K562 (cell line): Measurements from ENCODE around the gene SARS1. TPM values are rescaled to one million over a fixed set of nuclear protein-coding genes. Genes with fewer than 3 reads are reported as not detected.

Experiments
- ATAC-seq: fragments of 200-7000 bp; cut with Tn5 transposase; 3 replicates; pipeline ENCODE4 v1.9.1; 2020; ENCODE audit warnings: moderate library complexity
- BruUV-seq: library from RNA; stranded (reverse); fragments of 400-500 nt; replicated peaks from 2 replicates; lab custom pipeline; 2021; lab: Mats Ljungman, UMichigan
- CTCF ChIA-PET: fragments of 300-600 bp; formaldehyde crosslinking; extraction: SDS; loops from one replicate; lab custom pipeline; 2021; ENCODE audit warnings: low intra/inter-chr PET ratio; lab: Yijun Ruan, JAX
- POLR2A ChIA-PET: fragments of 300-600, 350-650 bp; sonication (Branson Sonifier 250); formaldehyde crosslinking; extraction: SDS; loops from one replicate; lab custom pipeline; 2021; ENCODE audit warnings: antibody characterized with exemption, inconsistent platforms; lab: Yijun Ruan, JAX
- DNase-seq, 4 experiments: peaks; one replicate each; pipeline versions ENCODE4 v3.0.0 to v3.0.0-alpha.2; 2011 to 2018; ENCODE audit warnings: low spot score in 3 of 4, mixed read lengths in 3 of 4; ENCODE audit errors: extremely low read depth in 1 of 4
- FAIRE-seq: peaks from 2 replicates; lab custom pipeline; 2011; peaks lifted over from hg19 to GRCh38; lab: Jason Lieb, UNC
- H2AFZ ChIP-seq: 2 replicates; pipeline ENCODE4 v1.6.0; 2011; ENCODE audit warnings: low read depth, low read length, control low read depth, inconsistent platforms
- H3K27ac ChIP-seq: fragments of 200-600 bp; 3 replicates; pipeline ENCODE4 v1.8.0; 2011; ENCODE audit warnings: low read depth, mild to moderate bottlenecking, control low read depth, inconsistent platforms, low read length, moderate library complexity, mixed read lengths; ENCODE audit errors: extremely low read depth
- H3K27me3 ChIP-seq, 2 experiments: fragments of 300-600 bp in 1 of 2; 2 replicates in 1 of 2; 3 replicates in 1 of 2; pipeline versions ENCODE4 v1.6.0 to v1.8.0; 2011; ENCODE audit warnings: inconsistent platforms in 2 of 2, low read length in 2 of 2, mild to moderate bottlenecking in 1 of 2, mixed read lengths in 1 of 2, moderate library complexity in 1 of 2; ENCODE audit not compliant: control insufficient read depth in 2 of 2, insufficient read depth in 2 of 2
- H3K36me3 ChIP-seq: fragments of 300-600 bp; 3 replicates; pipeline ENCODE4 v1.8.0; 2011; ENCODE audit warnings: mild to moderate bottlenecking, low read length, inconsistent platforms; ENCODE audit not compliant: control insufficient read depth, insufficient read depth
- H3K4me1 ChIP-seq, 2 experiments: fragments of 200-600 bp in 1 of 2; replicated peaks in 1 of 2; 2 replicates in 1 of 2; 3 replicates in 1 of 2; pipeline versions ENCODE4 v1.5.1 to v1.8.0; 2011; ENCODE audit warnings: inconsistent platforms in 2 of 2, low read length in 2 of 2, mild to moderate bottlenecking in 1 of 2, mixed read lengths in 1 of 2, moderate library complexity in 1 of 2; ENCODE audit not compliant: control insufficient read depth in 2 of 2, insufficient read depth in 2 of 2
- H3K4me2 ChIP-seq: 2 replicates; pipeline ENCODE4 v1.6.1; 2011; ENCODE audit warnings: low read length, control low read depth, inconsistent platforms, mixed read lengths; ENCODE audit not compliant: insufficient read depth
- H3K4me3 ChIP-seq: fragments of 200-600 bp; sonication (generic), shearing (Covaris generic); 2 replicates; pipeline ENCODE4 v1.5.1; 2016; ENCODE audit warnings: control low read depth, inconsistent platforms
- H3K79me2 ChIP-seq: fragments of 200-600 bp; 3 replicates; pipeline ENCODE4 v1.8.0; 2011; ENCODE audit warnings: low read length, inconsistent platforms; ENCODE audit not compliant: control insufficient read depth, insufficient read depth
- H3K9ac ChIP-seq, 2 experiments: 2 replicates each; pipeline versions ENCODE4 v1.6.0 to v1.6.1; 2011; ENCODE audit warnings: low read depth in 2 of 2, low read length in 2 of 2, control low read depth in 1 of 2, inconsistent platforms in 1 of 2, mild to moderate bottlenecking in 1 of 2, mixed read lengths in 1 of 2; ENCODE audit not compliant: insufficient read depth in 1 of 2
- H3K9me1 ChIP-seq: one replicate; pipeline ENCODE4 v1.6.0; 2011; ENCODE audit warnings: inconsistent platforms, mild to moderate bottlenecking, low read length, moderate library complexity; ENCODE audit not compliant: control insufficient read depth, insufficient read depth
- H3K9me3 ChIP-seq: replicated peaks from 2 replicates; pipeline ENCODE4 v1.5.1; 2011; ENCODE audit warnings: low read depth, low read length, inconsistent platforms; ENCODE audit not compliant: control insufficient read depth, insufficient read depth
- H4K20me1 ChIP-seq: replicated peaks from 2 replicates; pipeline ENCODE4 v1.6.1; 2011; ENCODE audit warnings: low read length, inconsistent platforms, mixed read lengths; ENCODE audit not compliant: control insufficient read depth, insufficient read depth
- FOXP1 ChIP-seq: sonication (generic); formaldehyde crosslinking; IDR thresholded peaks from 2 replicates; pipeline ENCODE4 v1.8.0; 2022; ENCODE audit warnings: mild to moderate bottlenecking, missing genetic modification reagents
- ZNF639 ChIP-seq, 2 experiments: fragments of 200-800 bp in 1 of 2; sonication (Bioruptor generic) in 1 of 2; sonication (generic) in 1 of 2; formaldehyde crosslinking in 1 of 2; IDR thresholded peaks in 1 of 2; conservative IDR thresholded peaks in 1 of 2; 2 replicates each; pipeline versions ENCODE4 v1.5.0 to v1.6.1; 2016 to 2020; ENCODE audit warnings: missing compliant biosample characterization in 1 of 2, missing genetic modification characterization in 1 of 2, missing genetic modification reagents in 1 of 2
- WGBS: fragments of 100-300 bp; shearing (Covaris generic); methylation state at CpG from one replicate; pipeline ENCODE4 v1.1.6; 2016; ENCODE audit warnings: low coverage, mixed read lengths; ENCODE audit not compliant: insufficient coverage; ENCODE audit errors: missing lambda C conversion rate; 5-methylcytosine and 5-hydroxymethylcytosine counted together
- in situ Hi-C: fragments of 300-500 bp; cut with MboI; formaldehyde crosslinking; loops from 4 replicates; pipeline ENCODE4 v1.15.0; 2018; ENCODE audit warnings: inconsistent platforms, mixed read lengths
- intact Hi-C: fragments of 100-400 bp; cut with micrococcal nuclease; formaldehyde crosslinking; loops from 2 replicates; pipeline ENCODE4 v1.14.2; 2022
- polyA plus RNA-seq, 8 experiments: library from polyadenylated mRNA; depleted of rRNA in 4 of 8; stranded (reverse) in 5 of 8; unstranded in 3 of 8; fragments of >200 nt; fragmentation: Nextera tagmentation in 2 of 8; fragmentation: Illumina TruSeq in 1 of 8; extraction: Ambion mirVana in 2 of 8; extraction: Trizol in 1 of 8; gene quantifications; 2 replicates each; pipeline versions ENCODE4 v1.2.1 to v1.2.3, GENCODE V29; 2011 to 2014; ENCODE audit warnings: inconsistent platforms in 1 of 8, missing spikeins in 1 of 8
- total RNA-seq, 7 experiments: library from RNA; depleted of rRNA in 6 of 7; stranded (reverse); fragments of >200 nt in 6 of 7; fragmentation: Illumina TruSeq in 2 of 7; extraction: Trizol in 2 of 7; gene quantifications; 2 replicates each; pipeline versions ENCODE4 v1.2.1 to v1.2.3, GENCODE V29; 2011 to 2021; ENCODE audit warnings: low replicate concordance in 1 of 7

Gene SARS1
- total and polyA plus RNA-seq, 9 of the 15 experiments (the other 6 are each of a cell fraction or from before 2014, with no cell fraction given) = 221 to 623 (median 254) TPM

- DNase-seq = no peak
- H3K36me3 ChIP-seq = peaks cover 4% of the 10 kb centered on the region; the same call in 1 of the 3 replicates
- in situ Hi-C loops = no loop called here
- intact Hi-C loops = no loop called here
- no peak for FAIRE-seq
- no peak overlapping the region for H3K4me3 ChIP-seq
- no peak for TF ChIP-seq ZNF639 (CRISPR knock-in tag; conservative IDR thresholded peaks at IDR 0.05 in 1 of 2, IDR thresholded peaks at IDR 0.05 in 1 of 2)
- TF ChIP-seq FOXP1 (CRISPR knock-in tag) = 0 out of 2 replicates have a peak, but pooled peaks have one; percentile 21
- no peaks in the 10 kb centered on the region for H3K9me1 ChIP-seq
- H3K9ac ChIP-seq = no peak overlapping the region; a peak in 1 of 4 replicates
- no peak for ATAC-seq
- H2AFZ ChIP-seq = no peak overlapping the region
- ChIA-PET POLR2A (interaction anchor here (0.8 to 3.6 kb wide), 4 partner anchors 7 to 151 kb away, joined by 4 to 24 read pairs (median 14); no protein-coding TSS in a partner anchor), CTCF (no interaction called here)
- BruUV-seq = no TSS peak
- H3K9me3 ChIP-seq = no peaks in the 10 kb centered on the region
- no peaks in the 10 kb centered on the region for H3K27me3 ChIP-seq
- H4K20me1 ChIP-seq = no peaks in the 10 kb centered on the region
- no peak overlapping the region for H3K4me2 ChIP-seq
- peaks cover 8% of the 10 kb centered on the region; the same call in 2 of the 3 replicates for H3K79me2 ChIP-seq
- no peak overlapping the region for H3K27ac ChIP-seq
- WGBS = 68% methylated on average over 8 of the region's 8 CpGs
- H3K4me1 ChIP-seq = peaks cover 10 to 40% of the 10 kb centered on the region in 2 experiments; a peak in 4 of 5 replicates
These were observed 34.0 kb downstream of the SARS1 start for GRCh38 chr1:109247401-109248365.
